HG02610 (cell line): ENCODE data around the gene PRDM12.
"Not testable (repeated sequence)": the region's sequence is repeated elsewhere in the genome, so short reads cannot be mapped to it uniquely, and the experiment has no call there.

Source experiments
- ATAC-seq: cut with Tn5 transposase; IDR thresholded peaks from one replicate; pipeline ENCODE4 v1.9.1; 2021; ENCODE audit warnings: mild to moderate bottlenecking, moderate library complexity; ENCODE audit not compliant: unreplicated experiment

Gene PRDM12

GRCh38 chr9:130663258-130663976, 977 bp upstream of the PRDM12 start:
- ATAC-seq = no peak

DNA sequence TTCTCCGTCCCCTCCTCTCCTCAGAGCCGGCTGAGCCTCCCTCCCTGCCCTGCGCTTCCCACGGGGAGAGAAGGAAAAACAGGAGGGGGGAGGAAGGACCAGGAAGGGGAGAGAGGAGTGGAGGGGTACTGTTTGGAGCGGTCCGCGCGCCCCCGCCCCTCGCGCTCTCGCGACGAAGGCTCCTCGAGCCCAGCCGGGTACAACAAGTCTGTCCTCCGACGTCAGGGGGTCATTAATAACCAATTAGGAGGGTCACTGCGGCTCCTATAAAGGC, 480 bp upstream of the PRDM12 start:
- ATAC-seq = no peak

GRCh38 chr9:130665029-130665430, 636 bp downstream of the PRDM12 start:
- no peak for ATAC-seq

DNA sequence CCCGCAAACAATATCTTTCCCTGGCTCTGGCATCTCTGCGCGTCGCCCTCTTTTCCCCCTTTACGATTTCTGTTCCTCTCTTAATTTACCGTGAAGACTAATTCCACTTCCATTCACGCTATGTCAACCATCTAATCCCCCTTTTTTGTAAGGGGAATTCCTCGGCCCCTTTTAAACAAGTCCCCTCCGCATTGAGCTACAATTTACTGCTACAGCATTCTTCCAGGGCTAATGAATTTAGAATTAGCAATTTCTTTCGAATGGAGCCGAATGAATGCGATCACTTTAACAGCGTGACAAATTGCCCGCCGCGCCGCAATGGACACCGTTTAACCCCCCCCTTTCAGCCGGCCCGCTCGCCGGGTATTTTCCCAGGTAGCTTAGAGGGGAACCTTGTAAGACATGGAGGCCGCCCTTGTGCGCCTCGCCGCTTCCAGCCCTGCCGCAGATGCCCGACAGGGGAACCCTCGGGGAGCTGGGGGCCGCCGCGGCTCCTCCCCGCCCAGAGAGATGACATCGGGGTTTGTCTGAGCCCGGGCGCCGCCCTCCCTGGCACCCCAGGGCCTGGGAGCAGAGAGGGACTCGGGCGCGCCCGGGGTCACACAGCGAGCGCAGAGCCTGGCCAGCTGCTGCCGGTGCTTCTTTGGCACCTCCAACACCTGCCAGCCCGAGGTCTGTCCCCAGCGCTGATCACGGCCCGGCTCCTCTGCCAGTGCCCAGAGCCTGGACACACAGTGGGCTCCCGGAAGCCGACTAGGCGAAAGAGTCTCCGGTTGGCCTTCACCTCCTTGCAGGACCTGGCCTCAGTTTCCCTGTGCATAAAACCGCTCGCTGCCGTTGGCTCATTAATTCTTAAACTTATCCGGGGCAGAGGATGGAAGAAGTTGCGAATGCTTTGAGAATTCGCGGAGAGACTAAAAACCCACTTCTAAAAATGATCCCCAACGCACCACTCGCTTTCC, 1.3 kb downstream of the PRDM12 start:
- no peak for ATAC-seq

- ATAC-seq = no peak
These were observed 2.2 kb downstream of the PRDM12 start for GRCh38 chr9:130666393-130667119.

DNA sequence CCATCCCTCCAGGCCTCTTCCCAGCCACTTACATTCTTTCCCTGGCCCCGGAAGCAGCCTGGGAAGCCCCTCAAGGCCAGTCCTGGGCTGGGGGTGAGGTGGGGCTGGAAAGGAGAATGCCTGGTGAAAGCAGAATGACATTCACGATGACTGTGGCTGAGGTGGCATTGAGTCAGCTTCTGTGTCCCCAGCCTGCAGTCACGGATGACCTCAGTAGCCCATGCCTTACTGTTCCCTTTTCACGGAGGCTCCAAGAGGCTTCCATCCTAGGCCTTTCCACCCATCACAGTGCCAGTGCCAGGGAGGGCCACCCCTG, 2.7 kb downstream of the PRDM12 start:
- no peak for ATAC-seq

DNA sequence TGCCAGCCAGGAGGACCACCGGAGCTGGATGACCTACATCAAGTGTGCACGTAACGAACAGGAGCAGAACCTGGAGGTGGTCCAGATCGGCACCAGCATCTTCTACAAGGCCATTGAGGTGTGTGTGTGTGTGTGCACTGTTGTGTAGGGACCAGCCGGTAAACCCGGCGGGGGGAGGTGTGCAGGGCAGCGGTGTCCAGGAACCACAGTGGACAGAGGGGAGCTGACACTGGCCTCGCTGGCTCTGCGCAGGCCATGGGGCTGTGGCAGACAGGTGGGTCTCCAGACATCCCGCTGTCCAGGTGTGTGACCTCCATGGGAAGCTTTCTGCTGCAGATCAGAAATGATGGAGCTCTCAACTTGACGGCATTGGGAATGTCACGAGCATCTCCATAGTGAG, 3.8 kb downstream of the PRDM12 start:
- no peak for ATAC-seq

GRCh38 chr9:130668659-130669058, 4.3 kb downstream of the PRDM12 start:
- no peak for ATAC-seq

- no peak for ATAC-seq
These were observed 5.6 kb downstream of the PRDM12 start for GRCh38 chr9:130669965-130670364.

DNA sequence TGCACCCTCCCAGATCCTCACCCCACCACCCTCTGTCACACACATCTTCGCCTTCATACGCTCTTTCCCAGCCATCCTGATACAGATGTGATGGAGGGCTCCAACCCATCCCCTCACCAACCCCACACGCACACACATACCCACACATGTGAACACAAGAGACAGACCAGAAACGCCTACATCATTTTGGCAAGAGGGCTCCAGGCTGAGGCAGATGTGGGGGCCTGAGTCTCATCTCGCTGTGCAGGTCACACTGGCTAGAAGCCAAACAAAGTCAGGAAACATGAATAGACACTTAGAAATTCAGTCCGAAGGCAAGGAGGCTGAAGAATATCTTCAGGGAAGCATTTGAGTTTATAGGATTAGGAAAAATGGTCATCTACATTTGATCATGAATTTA, 6.2 kb downstream of the PRDM12 start:
- no peak for ATAC-seq

DNA sequence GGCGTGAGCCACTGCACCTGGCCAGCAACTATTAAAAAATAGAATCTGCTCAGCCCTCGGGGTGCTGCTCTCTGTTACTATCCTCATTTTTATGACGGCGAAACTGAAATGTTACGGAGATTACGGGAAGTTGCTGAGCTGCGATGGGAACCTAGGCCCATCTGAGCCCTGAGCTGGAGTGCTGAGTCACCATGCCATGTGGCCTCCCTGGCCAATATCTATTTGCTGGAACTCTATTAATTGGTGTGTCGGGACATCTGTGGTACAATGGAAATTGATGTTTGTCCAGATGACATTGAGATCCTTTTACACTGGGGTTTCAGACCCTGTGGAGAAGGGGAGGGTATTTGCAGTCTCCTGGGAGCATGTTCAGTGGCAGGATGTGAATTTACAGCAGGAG, 8.1 kb downstream of the PRDM12 start:
- no peak for ATAC-seq

DNA sequence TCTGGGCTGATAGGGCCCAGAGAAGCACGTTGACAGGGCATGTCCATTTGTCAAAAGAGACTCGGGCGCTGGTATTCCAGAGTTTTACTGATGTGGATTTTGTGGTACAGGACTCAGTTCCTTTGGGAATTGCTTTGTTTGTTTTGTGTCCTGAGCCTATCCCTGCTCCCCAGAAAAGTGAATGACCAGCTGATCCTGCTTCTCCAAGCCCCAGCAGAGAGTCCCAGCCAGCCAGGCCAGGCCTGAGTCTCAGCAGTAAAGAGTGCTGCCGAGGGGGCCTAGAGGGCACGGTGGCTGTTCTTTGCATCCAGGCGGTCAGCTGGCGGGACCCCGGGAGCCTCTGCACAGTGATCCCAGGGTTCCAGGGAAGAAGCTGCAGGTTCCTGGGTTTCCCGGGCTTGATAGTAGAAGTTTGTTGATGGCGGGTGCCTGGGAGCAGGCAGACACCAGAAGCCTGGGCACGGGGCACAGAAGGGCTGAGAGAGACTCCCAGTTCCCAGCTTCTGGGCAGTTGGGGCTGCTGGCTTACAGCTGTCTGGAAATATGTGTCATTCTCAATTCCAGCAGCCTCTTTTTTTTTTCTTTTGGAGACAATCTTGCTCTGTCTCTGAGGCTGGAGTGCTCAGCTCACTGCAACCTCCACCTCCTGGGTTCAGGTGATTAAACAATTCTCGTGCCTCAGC, 8.7 kb downstream of the PRDM12 start:
- ATAC-seq = no peak

DNA sequence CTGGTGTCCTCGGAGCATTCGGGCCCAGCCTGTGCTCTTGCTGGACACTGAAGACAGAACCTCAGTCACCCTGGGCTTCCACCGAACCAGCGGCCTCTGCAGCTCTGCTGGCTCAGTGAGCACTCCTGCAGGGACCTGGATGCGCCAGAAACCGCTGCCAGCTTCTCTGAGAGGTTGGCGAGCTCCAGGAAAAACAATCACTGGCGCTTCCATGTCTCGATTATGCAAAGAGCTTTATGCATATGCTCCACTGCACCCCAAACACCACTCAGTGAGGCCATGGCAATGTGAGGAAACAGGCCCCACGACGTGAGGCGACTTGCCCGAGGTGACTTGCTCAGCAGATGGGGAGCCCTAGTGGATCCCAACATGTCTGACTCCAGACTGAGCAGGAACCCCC, 11.0 kb downstream of the PRDM12 start:
- no peak for ATAC-seq

GRCh38 chr9:130677252-130677651, 12.9 kb downstream of the PRDM12 start:
- no peak for ATAC-seq

GRCh38 chr9:130680836-130681768, 16.7 kb downstream of the PRDM12 start:
- ATAC-seq = no peak

- no peak for ATAC-seq
These were observed 17.5 kb downstream of the PRDM12 start for GRCh38 chr9:130681769-130682420.

GRCh38 chr9:130682421-130683121, 18.2 kb downstream of the PRDM12 start:
- no peak for ATAC-seq

- ATAC-seq = no peak
These were observed 20.7 kb downstream of the PRDM12 start for GRCh38 chr9:130685104-130685503.

GRCh38 chr9:130685945-130686344, 21.6 kb downstream of the PRDM12 start:
- ATAC-seq = not testable (repeated sequence)
